Kidney (tissue), 14 donors: ENCODE results near the gene CHRNA1. TPM values are rescaled to one million over a fixed set of nuclear protein-coding genes. Genes with fewer than 3 reads are reported as not detected.

ENCODE experiments used
- DNase-seq, 5 donors: peaks; one replicate each; pipeline ENCODE4 v3.0.0-alpha.2; 2013 to 2020
- FAIRE-seq: peaks from 2 replicates; lab custom pipeline; 2012; peaks lifted over from hg19 to GRCh38; lab: Jason Lieb, UNC
- H3K27ac ChIP-seq, 2 donors: one replicate each; pipeline ENCODE4 v1.7.0; 2013; ENCODE audit warnings: low read depth in 2 of 2, low read length in 2 of 2, inconsistent platforms in 1 of 2
- H3K27me3 ChIP-seq: one replicate; pipeline ENCODE4 v1.7.1; 2013; ENCODE audit warnings: low read length, inconsistent platforms; ENCODE audit not compliant: control insufficient read depth, insufficient read depth
- H3K36me3 ChIP-seq, 3 donors: one replicate each; pipeline versions ENCODE4 v1.7.0 to v1.7.1; 2013; ENCODE audit warnings: low read length in 3 of 3, control low read depth in 1 of 3, inconsistent platforms in 1 of 3; ENCODE audit not compliant: insufficient read depth in 3 of 3, control insufficient read depth in 2 of 3
- H3K4me1 ChIP-seq, 3 donors: one replicate each; pipeline versions ENCODE4 v1.7.0 to v1.7.1; 2013; ENCODE audit warnings: low read length in 3 of 3, inconsistent platforms in 1 of 3, low read depth in 1 of 3; ENCODE audit not compliant: control insufficient read depth in 2 of 3, insufficient read depth in 2 of 3
- H3K4me3 ChIP-seq, 3 donors: one replicate each; pipeline versions ENCODE4 v1.7.0 to v1.8.1; 2013; ENCODE audit warnings: low read length in 3 of 3, control low read depth in 1 of 3, inconsistent platforms in 1 of 3
- H3K9ac ChIP-seq, 3 donors: one replicate each; pipeline versions ENCODE4 v1.7.0 to v1.7.1; 2013; ENCODE audit warnings: low read length in 3 of 3, control low read depth in 1 of 3, inconsistent platforms in 1 of 3
- H3K9me3 ChIP-seq, 3 donors: one replicate each; pipeline versions ENCODE4 v1.7.0 to v1.7.1; 2013; ENCODE audit warnings: low read length in 3 of 3, control low read depth in 1 of 3, inconsistent platforms in 1 of 3; ENCODE audit not compliant: control insufficient read depth in 2 of 3, insufficient read depth in 1 of 3
- CTCF ChIP-seq: IDR thresholded peaks from 3 replicates; pipeline ENCODE4 v1.5.1; 2012; ENCODE audit warnings: mild to moderate bottlenecking, moderate library complexity, borderline replicate concordance; ENCODE audit not compliant: insufficient read depth; ENCODE audit errors: extremely low read depth
- intact Hi-C: fragments of 100-400 bp; cut with DNase I; formaldehyde crosslinking; loops from one replicate; pipeline ENCODE4 v1.11.1; 2022
- polyA plus RNA-seq: library from polyadenylated mRNA; stranded (reverse); fragments of 350-450 nt; fragmentation: Illumina TruSeq; extraction: RNeasy Lipid Tissue Mini Kit (QIAGEN cat#74804); gene quantifications from one replicate; pipeline ENCODE4 v1.2.3, GENCODE V29; 2014; ENCODE audit warnings: low read depth, low replicate concordance; ENCODE audit not compliant: insufficient read depth
- total RNA-seq: library from RNA; stranded (reverse); fragmentation: NEBNext Ultra II Directional; extraction: Animal tissue kit (Norgen Biotek cat#: 25700); gene quantifications from one replicate; pipeline ENCODE4 v1.2.1, GENCODE V29; 2021
- donor health status: control.
- donor health status: control.
- donor health status: control.
- donor health status: control.
- donor health status: control.
- donor health status: DM: yes; HTN: yes; CAD: no.
- donor health status: Normal renal cell carcinoma (clear cell type).

CHRNA1 gene
- total and polyA plus RNA-seq, 2 donors from 2014 or later: not detected

GRCh38 chr2:174738841-174739240 is 25.4 kb downstream of the CHRNA1 start:
- H3K27me3 ChIP-seq: no peaks in the 10 kb centered on the region
- no peaks in the 10 kb centered on the region for H3K36me3 ChIP-seq
- FAIRE-seq: no peak
- intact Hi-C loops: no loop called here
- DNase-seq: no peak
- H3K4me3 ChIP-seq: no peak overlapping the region
- H3K4me1 ChIP-seq: no peaks in the 10 kb centered on the region
- no peaks in the 10 kb centered on the region for H3K9me3 ChIP-seq
- H3K9ac ChIP-seq: no peak overlapping the region
- TF ChIP-seq CTCF: no peak
- H3K27ac ChIP-seq: no peak overlapping the region

GRCh38 chr2:174731546-174731945 is 32.7 kb downstream of the CHRNA1 start:
- FAIRE-seq: no peak
- intact Hi-C loops: no loop called here
- TF ChIP-seq CTCF: no peak
- Histone ChIP-seq H3K27ac (no peak overlapping the region), H3K9ac (no peak overlapping the region), H3K27me3 (no peaks in the 10 kb centered on the region), H3K4me3 (no peak overlapping the region), H3K4me1 (peaks cover 0 to 7% (median 0%) of the 10 kb centered on the region in 3 donors), H3K36me3 (no peaks in the 10 kb centered on the region), H3K9me3 (no peaks in the 10 kb centered on the region)
- no peak for DNase-seq

- H3K27me3 ChIP-seq: no peaks in the 10 kb centered on the region
- DNase-seq (no peak), FAIRE-seq (no peak)
- H3K9me3 ChIP-seq: no peaks in the 10 kb centered on the region
- H3K4me3 ChIP-seq: peak overlapping the region in 2 of 3 donors; percentile 54 to 64
- no peak for TF ChIP-seq CTCF
- peaks cover 0 to 7% (median 0%) of the 10 kb centered on the region in 3 donors for H3K4me1 ChIP-seq
- intact Hi-C loops: no loop called here
- H3K27ac ChIP-seq: no peak overlapping the region
- no peaks in the 10 kb centered on the region for H3K36me3 ChIP-seq
- H3K9ac ChIP-seq: no peak overlapping the region
Observed at GRCh38 chr2:174730698-174731018, 33.6 kb downstream of the CHRNA1 start.
